Cardiac muscle cell (in vitro differentiated cells and primary cell): ENCODE data around the gene PHLPP1. TPM values are rescaled to one million over a fixed set of nuclear protein-coding genes. Genes with fewer than 3 reads are reported as not detected.

Experiments used
- DNase-seq, 2 donors: peaks; one replicate each; pipeline versions ENCODE4 v3.0.0 to v3.0.0-alpha.2; 2010 to 2017; ENCODE audit warnings: low read depth in 1 of 2, low spot score in 1 of 2
- H3K27ac ChIP-seq: fragments of 200-600 bp; sonication (generic); 2 replicates; pipeline ENCODE4 v1.5.1; 2016
- H3K27me3 ChIP-seq: fragments of 200-600 bp; sonication (generic); 2 replicates; pipeline ENCODE4 v1.6.0; 2016; ENCODE audit warnings: control low read depth
- H3K36me3 ChIP-seq: fragments of 200-600 bp; sonication (generic); 2 replicates; pipeline ENCODE4 v1.5.1; 2016; ENCODE audit warnings: control low read depth
- H3K4me1 ChIP-seq: fragments of 200-600 bp; sonication (generic); 2 replicates; pipeline ENCODE4 v1.8.1; 2017; ENCODE audit warnings: low read depth, mild to moderate bottlenecking, mixed run types
- H3K4me3 ChIP-seq: fragments of 200-600 bp; sonication (generic); 2 replicates; pipeline ENCODE4 v1.5.1; 2016; ENCODE audit warnings: mild to moderate bottlenecking
- H3K9me3 ChIP-seq: fragments of 200-600 bp; sonication (generic); 2 replicates; pipeline ENCODE4 v1.5.1; 2017; ENCODE audit warnings: low read depth, mild to moderate bottlenecking, control low read depth
- polyA plus RNA-seq: library from polyadenylated mRNA; unstranded; fragments of >200 nt; fragmentation: Nextera tagmentation; extraction: Ambion mirVana; gene quantifications from 2 replicates; pipeline ENCODE4 v1.2.1, GENCODE V29; 2016
- total RNA-seq: library from RNA; depleted of rRNA; stranded (reverse); fragments of >200 nt; gene quantifications from 2 replicates; pipeline ENCODE4 v1.2.3, GENCODE V29; 2016
- TF ChIP-seq, protein P1 (sequence below): IDR thresholded peaks from 2 replicates; pipeline ENCODE4 v1.5.1; 2012; ENCODE audit warnings: low read depth, mild to moderate bottlenecking, low read length

PHLPP1 gene
- total and polyA plus RNA-seq, 2 experiments from 2014 or later, result 6.3 to 25.8 TPM

DNA sequence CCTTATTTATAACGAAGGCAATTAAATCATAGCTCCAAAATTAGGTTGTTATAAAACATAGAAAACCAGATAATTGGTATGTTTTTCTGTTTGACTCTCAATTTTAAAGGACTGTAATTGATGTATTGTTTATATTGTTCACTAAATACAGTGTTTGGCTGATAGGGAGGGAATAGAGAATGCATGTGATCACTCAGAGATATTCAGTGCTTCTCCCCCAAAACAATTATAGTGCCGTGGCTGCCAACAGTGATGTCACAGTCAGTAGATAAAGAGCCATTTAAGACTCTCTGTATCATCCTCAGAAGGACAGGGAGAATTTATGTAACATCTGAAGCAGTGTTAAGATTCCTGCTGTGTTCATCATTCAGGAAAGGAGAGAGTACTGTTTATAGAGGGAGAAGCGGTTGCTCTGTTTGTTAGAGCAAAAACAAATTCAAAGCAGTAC is 69.6 kb downstream of the PHLPP1 start:
- Histone ChIP-seq H3K9me3 (no peaks in the 10 kb centered on the region), H3K36me3 (no peaks in the 10 kb centered on the region), H3K4me1 (peaks cover 13% of the 10 kb centered on the region), H3K4me3 (no peak overlapping the region), H3K27me3 (no peaks in the 10 kb centered on the region), H3K27ac (no peak overlapping the region)
- TF ChIP-seq, protein P1, sequence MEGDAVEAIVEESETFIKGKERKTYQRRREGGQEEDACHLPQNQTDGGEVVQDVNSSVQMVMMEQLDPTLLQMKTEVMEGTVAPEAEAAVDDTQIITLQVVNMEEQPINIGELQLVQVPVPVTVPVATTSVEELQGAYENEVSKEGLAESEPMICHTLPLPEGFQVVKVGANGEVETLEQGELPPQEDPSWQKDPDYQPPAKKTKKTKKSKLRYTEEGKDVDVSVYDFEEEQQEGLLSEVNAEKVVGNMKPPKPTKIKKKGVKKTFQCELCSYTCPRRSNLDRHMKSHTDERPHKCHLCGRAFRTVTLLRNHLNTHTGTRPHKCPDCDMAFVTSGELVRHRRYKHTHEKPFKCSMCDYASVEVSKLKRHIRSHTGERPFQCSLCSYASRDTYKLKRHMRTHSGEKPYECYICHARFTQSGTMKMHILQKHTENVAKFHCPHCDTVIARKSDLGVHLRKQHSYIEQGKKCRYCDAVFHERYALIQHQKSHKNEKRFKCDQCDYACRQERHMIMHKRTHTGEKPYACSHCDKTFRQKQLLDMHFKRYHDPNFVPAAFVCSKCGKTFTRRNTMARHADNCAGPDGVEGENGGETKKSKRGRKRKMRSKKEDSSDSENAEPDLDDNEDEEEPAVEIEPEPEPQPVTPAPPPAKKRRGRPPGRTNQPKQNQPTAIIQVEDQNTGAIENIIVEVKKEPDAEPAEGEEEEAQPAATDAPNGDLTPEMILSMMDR, result no peak
- DNase-seq, result peak in 1 of 2 donors; percentile 64

DNA sequence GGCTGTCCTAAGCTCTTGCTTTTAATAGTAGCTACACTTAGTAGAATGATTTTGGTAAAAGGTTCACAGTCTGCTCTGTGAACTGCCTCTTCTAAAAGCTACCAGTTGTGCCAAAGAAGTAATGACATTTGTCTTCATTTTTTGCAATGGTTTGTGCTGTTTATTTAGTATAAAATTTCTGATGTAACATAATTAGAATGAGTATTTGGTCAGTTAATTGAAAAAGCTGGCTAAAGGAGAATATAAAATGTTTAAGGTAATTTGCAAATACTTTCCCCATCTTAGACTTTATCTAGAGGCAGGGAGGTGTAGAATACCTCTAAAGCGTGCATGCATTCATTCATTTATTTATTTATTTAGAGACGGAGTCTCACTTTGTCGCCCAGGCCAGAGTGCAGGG is 71.3 kb downstream of the PHLPP1 start:
- Histone ChIP-seq H3K27ac (no peak overlapping the region), H3K36me3 (no peaks in the 10 kb centered on the region), H3K4me1 (peaks cover 19% of the 10 kb centered on the region), H3K27me3 (no peaks in the 10 kb centered on the region), H3K4me3 (no peak overlapping the region), H3K9me3 (no peaks in the 10 kb centered on the region)
- TF ChIP-seq, protein P1, result no peak
- DNase-seq, result no peak

DNA sequence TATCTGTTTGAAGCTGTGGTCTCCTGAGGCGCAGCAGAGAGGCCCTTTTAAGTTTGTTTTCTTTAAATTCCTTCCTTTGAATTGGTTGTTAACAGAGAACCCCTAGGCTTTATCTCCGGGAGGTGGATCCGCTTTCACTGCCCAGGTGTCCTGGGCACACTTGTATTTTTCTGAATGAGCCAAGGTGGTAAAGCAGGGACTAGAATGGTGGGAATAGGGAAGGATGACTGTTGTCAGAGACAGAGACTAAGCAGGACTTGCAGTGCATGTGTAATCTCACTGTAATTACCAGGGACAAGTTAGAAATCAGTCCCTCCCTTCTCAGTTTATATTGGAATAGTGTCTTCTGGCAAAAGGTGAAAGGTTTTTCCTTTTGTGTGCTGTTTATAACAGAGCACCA is 72.8 kb downstream of the PHLPP1 start:
- Histone ChIP-seq H3K4me3 (no peak overlapping the region), H3K27ac (no peak overlapping the region), H3K4me1 (peaks cover 19% of the 10 kb centered on the region), H3K36me3 (no peaks in the 10 kb centered on the region), H3K9me3 (no peaks in the 10 kb centered on the region), H3K27me3 (no peaks in the 10 kb centered on the region)
- TF ChIP-seq, protein P1, result no peak
- no peak for DNase-seq

DNA sequence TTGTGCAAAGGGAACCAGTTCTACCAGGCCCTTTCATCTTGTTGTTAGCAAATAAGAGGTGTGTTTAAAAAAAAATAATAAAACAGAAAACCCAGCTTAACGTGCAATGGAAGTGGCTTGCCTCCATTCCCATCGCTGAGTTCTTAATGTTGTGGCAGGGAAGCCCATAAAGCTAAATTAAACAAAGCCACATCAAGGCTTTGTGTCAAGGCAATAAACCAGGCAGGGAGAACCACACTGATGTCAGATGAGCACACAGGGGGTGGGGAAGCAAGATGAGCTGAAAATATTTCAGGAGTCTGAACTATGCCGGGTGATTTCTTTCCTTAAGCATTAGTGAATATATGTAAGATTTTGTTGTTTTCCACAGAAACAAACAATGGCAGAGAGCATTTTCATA is 73.5 kb downstream of the PHLPP1 start:
- DNase-seq, result no peak
- Histone ChIP-seq H3K27me3 (no peaks in the 10 kb centered on the region), H3K9me3 (no peaks in the 10 kb centered on the region), H3K36me3 (no peaks in the 10 kb centered on the region), H3K4me3 (no peak overlapping the region), H3K4me1 (peaks cover 19% of the 10 kb centered on the region), H3K27ac (no peak overlapping the region)
- TF ChIP-seq, protein P1, result no peak

DNA sequence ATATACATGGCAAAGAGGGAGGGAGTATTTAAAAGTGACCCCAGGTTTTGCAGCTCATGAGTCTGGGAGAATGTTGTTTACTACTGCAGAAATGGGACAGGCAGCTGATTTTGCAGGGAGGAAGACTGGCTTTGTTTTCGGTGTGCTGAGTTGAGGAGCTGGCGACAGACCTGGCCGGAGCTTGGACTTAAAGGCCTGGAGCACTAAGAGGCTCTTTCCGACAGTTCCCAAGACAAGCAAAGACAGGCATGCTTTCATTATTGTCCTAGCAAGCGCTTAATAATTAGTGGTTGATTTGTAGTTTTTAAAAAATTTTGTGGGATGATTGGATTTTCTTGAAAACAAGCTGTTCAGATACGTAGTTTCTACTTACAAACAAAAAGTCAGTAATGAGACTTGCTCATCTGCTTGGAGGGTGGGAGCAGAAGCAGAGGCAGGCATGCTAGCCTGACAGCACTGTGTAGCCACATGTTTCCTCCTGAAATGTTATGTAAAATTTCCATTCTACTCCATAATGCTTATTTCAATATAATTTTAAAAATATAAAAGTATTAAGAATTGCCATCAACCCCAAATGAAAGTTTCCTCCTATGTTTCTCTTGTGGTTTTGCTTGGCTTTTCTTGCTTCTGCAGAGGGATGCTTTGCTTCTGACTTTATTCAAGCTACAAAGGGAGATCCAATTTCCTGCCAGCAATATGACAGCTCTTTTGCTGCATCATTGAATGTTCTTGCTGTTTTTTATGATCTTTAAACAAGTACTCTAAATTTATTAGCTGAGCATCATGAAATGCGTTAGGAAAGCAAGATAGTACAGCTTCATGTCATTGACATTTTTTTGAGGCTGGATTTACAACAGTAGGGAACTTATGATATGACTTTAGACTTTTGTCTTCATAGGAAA is 75.8 kb downstream of the PHLPP1 start:
- no peaks in the 10 kb centered on the region for H3K36me3 ChIP-seq
- H3K4me1 ChIP-seq, result peaks cover 19% of the 10 kb centered on the region
- H3K9me3 ChIP-seq, result no peaks in the 10 kb centered on the region
- H3K27ac ChIP-seq, result peak overlapping the region; percentile 20
- no peak overlapping the region for H3K4me3 ChIP-seq
- no peaks in the 10 kb centered on the region for H3K27me3 ChIP-seq
- TF ChIP-seq, protein P1, result no peak
- DNase-seq, result peak in 1 of 2 donors; percentile 25
